GM21528 (cell line): ENCODE measurements around the gene FCN3.

Experiments used
- ATAC-seq: cut with Tn5 transposase; IDR thresholded peaks from one replicate; pipeline ENCODE4 v1.9.1; 2021; ENCODE audit warnings: mild to moderate bottlenecking, moderate library complexity; ENCODE audit not compliant: unreplicated experiment, low FRiP score

Gene FCN3

GRCh38 chr1:27361044-27361402 lies 13.6 kb downstream of the FCN3 start:
- ATAC-seq: no peak

DNA sequence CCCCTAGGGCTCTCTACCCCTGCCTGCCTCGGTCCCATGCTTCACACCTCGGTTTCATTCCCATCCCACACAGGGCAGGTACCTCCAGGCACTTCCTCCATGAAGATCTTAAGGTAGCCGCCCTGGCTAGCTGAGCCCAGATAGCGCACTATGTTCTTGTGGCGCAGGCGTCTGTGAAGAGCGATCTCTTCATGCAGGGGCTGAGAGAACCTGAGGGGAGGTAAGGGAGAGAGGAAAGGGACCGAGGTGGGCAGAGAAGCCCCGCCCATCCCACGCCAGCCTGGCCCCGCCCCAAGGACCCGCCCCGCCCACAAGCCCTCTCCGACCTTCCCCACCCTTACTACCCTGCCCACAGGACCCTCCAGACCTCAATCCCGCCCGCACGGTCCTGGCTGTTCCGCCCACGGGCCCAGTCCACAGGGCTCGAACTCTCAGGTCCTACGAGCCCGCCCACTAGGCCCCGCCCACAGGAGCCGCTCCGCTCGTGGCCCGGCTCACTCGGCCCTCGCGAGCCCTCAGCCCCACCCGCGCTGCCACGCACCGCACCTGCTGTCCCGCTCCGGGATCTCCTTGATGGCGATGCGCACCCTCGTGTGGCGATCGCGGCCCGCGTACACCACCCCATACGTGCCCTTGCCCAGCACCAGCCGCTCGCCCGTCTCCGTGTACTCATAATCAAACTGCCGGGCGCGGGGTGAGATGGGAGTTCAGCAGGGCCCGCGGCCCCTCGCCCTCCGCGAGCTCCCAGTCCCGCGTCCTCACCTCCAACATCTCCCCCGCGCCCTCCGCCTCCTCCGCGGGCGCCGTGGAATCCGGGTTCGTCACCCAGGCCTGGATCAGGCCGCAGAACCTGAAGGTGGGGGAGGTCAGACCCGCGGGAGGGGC lies 14.2 kb downstream of the FCN3 start:
- ATAC-seq: no peak

- no peak for ATAC-seq
These were observed 14.8 kb downstream of the FCN3 start for GRCh38 chr1:27359822-27360158.

DNA sequence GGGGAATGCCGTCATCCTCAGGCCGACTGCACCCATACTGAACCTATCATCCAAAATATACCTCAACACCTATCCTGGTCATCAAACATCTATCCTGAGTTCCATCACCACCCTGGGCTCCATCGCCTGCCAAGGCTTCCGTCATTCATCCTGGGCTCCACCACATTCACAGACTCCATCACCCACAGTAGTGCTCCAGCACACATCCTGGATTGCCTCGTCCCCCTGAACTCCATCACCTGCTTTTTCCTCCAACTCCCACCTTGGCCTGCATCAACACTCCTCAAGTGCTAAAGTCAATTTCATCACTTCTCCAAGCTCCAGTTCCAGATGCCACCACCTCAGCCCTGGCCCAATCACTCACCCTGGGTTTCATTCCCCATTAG lies 15.7 kb downstream of the FCN3 start:
- no peak for ATAC-seq

- ATAC-seq: no peak
These were observed 16.3 kb downstream of the FCN3 start for GRCh38 chr1:27358038-27358927.

DNA sequence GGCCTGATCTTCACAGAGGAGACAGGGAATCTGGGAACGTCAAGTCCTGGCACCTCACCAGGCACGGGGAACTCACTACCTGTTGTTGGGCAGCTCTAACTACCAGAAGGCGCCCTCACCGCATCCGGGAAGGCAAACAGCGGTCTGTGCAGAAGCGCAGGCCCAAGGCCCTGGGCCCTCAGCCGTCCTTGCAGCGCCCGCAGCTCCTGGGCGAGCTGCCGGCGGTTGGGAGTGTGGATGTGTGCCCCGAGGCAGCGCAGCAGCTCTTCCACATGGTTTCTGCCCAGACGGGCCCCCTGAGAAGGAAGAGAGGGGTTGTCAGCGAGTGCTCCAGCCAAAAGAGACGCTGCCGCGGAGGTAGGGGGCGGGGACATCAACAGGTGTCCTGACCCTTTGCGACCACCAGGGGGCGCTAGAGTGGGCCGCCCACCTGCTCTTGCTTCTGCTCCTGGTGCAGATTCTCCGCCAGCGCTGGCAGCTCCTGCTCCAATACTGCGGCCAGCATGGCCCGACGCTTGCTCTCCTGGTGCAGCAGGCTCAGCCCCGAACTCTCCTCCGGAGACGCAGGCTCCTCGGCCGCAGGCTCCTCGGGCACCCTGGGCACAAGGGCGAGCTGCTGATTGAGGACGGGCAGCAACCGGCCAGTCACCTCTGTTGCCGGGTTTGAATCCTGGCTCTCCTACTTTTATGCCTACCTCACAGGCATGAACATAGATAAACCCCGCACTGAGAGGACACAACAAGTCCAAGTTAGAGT lies 17.2 kb downstream of the FCN3 start:
- ATAC-seq: no peak

DNA sequence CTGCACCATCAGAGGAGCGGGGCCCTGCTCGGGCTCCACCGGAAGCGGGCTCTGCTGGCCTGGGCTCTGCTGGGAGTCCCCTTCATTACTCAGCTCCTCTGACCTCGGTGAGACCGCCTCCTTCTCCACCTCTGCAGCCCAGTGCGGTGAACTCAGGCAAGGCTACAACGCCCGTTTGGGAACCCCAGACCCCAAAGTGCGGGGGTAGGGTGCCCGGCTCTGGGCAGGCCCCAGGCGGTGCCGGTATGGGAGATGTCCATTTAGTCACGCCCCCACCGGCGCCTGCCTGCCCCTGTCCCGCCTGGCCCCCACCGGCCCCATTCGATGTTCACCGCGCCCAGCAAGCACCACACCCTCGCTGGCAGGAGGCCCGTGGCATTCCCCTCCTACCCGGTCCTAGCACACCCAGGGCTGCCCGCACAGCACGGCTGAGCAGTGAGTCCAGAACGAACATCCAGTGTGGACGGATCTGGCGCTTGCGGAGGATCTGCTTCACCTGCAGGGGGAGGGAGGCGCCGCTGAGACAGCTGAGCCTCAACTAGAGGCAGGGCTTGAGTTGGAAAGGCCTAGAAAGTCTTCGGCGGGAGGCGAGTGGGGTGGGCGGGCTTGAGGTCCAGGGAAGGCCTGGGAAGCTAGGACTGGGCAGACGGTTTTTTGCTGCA lies 17.9 kb downstream of the FCN3 start:
- no peak for ATAC-seq

DNA sequence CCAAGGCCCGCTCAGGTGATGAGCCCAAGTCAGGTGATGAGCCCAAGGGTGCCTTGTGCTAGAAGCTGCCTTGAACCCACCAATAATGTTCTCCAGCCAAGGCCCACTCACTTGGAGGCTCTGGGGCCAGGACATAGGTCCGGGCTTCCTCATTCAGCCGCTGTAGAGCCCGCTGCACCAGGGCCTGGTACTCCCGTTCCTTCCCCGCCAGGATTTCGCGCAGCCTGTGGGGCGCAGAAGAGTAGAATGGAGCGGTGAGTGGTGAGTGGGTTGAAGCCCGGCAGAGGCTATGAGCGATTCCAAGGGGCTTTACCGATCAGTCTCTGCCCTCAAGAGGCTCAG lies 18.4 kb downstream of the FCN3 start:
- ATAC-seq: no peak

GRCh38 chr1:27355683-27356082 lies 18.9 kb downstream of the FCN3 start:
- ATAC-seq: no peak

- ATAC-seq: no peak
These were observed 21.0 kb downstream of the FCN3 start for GRCh38 chr1:27353629-27354028.

DNA sequence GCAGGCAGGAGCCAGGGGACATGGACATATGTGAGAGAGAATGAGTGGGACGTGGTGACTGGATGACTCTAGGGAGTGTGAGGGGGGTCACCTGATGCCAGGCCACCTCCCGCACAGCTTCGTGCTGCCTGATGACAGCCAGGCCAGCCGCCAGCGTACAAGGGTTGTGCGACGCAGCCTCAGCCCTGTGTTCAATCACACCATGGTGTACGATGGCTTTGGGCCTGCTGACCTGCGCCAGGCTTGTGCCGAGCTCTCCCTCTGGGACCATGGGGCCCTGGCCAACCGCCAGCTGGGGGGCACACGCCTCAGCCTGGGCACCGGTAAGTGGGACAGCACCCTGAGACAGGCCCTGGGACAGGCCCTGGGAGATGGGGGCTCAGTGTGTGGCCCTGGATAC lies 21.5 kb downstream of the FCN3 start:
- no peak for ATAC-seq

GRCh38 chr1:27351541-27352107 lies 23.0 kb downstream of the FCN3 start:
- no peak for ATAC-seq

- no peak for ATAC-seq
These were observed 23.7 kb downstream of the FCN3 start for GRCh38 chr1:27350663-27351540.

DNA sequence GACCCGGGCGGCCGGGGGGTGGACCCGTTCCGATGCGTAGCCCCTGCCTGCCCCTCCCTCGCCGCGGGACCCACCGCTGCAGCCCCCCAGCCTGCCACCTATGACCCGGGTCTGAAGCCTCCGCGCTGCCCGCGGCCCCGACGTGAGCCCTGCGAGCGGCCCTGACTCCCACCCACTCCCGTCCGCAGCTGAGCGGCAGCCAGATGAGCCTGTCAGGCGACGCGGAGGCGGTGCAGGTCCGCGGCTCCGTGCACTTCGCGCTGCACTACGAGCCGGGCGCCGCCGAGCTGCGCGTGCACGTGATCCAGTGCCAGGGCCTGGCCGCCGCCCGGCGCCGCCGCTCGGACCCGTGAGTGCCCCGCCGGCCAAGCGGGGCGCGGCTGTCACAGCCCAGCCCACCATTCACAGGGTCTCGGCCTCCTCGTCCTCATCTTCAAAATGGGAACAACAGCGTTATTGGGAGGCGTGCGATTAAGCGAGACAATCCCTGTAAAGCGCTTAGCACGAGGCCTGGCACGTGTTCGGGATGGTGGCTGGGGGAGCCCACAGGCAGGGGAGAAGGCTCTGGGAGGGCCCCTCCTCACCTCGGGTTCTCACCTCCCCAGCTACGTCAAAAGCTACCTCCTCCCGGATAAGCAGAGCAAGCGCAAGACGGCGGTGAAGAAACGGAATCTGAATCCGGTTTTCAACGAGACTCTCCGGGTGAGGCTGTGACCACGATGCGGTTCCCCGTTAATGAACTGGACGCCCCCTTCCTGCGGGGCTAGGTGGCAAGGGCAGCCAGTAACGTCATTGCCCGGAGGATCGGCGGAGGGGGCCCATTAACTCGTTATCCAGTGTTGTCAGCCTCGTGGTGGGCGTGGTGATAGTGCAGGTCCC lies 24.6 kb downstream of the FCN3 start:
- no peak for ATAC-seq

GRCh38 chr1:27348861-27349783 lies 25.5 kb downstream of the FCN3 start:
- ATAC-seq: no peak

- ATAC-seq: no peak
These were observed 27.5 kb downstream of the FCN3 start for GRCh38 chr1:27346991-27347624.

DNA sequence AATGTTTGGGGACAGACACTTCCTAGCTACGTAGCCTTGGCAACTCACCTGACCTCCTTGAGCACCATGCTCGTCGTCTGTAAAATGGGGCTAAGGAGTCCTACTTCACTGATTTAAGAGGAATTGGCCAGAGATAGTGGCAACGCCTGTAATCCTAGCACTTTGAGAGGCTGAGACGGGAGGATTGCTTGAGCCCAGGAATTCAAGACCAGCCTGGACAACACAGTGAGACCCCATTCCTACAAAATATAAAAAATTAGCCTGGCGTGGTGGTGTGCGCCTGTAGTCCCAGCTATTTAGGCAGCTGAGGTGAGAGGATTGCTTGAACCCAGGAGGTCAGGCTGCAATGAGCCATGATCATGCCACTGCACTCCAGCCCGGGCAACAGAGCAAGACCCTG lies 28.3 kb downstream of the FCN3 start:
- no peak for ATAC-seq
